Mesodermal cell (in vitro differentiated cells): ENCODE data around the gene DEPP1.

Experiments used
- H3K27ac ChIP-seq: 2 replicates; pipeline ENCODE4 v1.7.0; 2013; ENCODE audit warnings: mild to moderate bottlenecking, low read depth, low read length, moderate library complexity; ENCODE audit not compliant: severe bottlenecking
- H3K36me3 ChIP-seq: 2 replicates; pipeline ENCODE4 v1.7.1; 2013; ENCODE audit warnings: mild to moderate bottlenecking, low read length, moderate library complexity; ENCODE audit not compliant: control insufficient read depth, insufficient read depth
- H3K4me1 ChIP-seq: one replicate; pipeline ENCODE4 v1.7.1; 2013; ENCODE audit warnings: mild to moderate bottlenecking, low read length; ENCODE audit not compliant: insufficient read depth, control insufficient read depth, poor library complexity, severe bottlenecking
- H3K4me3 ChIP-seq: 2 replicates; pipeline ENCODE4 v1.7.0; 2013; ENCODE audit warnings: low read length, control low read depth, mild to moderate bottlenecking; ENCODE audit not compliant: insufficient read depth, poor library complexity, severe bottlenecking; ENCODE audit errors: extremely low read depth
- H3K9me3 ChIP-seq: 2 replicates; pipeline ENCODE4 v1.7.1; 2013; ENCODE audit warnings: mild to moderate bottlenecking, low read length, moderate library complexity; ENCODE audit not compliant: control insufficient read depth
- WGBS, 2 experiments: methylation state at CpG; one replicate each; pipeline ENCODE4 v1.1.5; 2013; ENCODE audit warnings: missing lambda C conversion rate in 2 of 2; ENCODE audit not compliant: insufficient coverage in 2 of 2; 5-methylcytosine and 5-hydroxymethylcytosine counted together

Gene DEPP1

DNA sequence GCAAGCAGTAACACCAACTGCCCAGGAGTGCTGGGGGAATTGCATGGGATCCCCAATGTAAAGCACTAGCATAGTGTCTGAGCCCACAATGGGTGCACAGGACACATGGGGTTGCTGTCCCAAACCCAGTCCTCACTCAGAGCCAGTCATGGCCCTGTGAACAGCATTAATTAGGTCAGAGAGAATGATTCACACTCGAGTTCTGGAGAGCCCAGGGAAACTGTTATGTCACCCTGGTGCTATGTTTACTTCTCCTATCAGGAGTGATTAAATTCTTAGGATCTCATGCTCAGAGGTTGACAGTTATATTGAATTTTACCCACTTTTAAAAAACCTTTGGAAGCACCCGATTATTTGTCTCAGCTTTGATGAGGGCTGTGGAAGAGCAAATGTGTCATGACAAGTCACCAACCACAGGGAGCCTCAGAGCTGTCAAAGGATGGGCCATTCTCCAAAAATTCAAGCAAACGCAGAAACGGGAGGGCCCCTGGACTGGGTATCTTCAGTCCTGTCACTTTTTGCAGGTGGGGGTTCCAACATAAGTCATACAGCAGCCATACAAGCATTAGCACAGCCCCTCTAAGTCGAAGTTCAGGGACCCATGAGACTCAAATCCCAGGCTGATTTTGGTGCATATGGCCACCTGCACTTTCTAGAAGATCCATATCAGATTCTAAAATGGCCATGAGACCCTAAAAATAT is 20.3 kb downstream of the DEPP1 start:
- Histone ChIP-seq H3K27ac (peak overlapping the region; percentile 93), H3K36me3 (peaks cover 2% of the 10 kb centered on the region), H3K9me3 (peaks cover 4% of the 10 kb centered on the region), H3K4me3 (peak overlapping the region; percentile 61), H3K4me1 (peaks cover 18% of the 10 kb centered on the region)
- WGBS, 2 experiments, result 59 to 74% methylated on average over 4 of the region's 5 CpGs

DNA sequence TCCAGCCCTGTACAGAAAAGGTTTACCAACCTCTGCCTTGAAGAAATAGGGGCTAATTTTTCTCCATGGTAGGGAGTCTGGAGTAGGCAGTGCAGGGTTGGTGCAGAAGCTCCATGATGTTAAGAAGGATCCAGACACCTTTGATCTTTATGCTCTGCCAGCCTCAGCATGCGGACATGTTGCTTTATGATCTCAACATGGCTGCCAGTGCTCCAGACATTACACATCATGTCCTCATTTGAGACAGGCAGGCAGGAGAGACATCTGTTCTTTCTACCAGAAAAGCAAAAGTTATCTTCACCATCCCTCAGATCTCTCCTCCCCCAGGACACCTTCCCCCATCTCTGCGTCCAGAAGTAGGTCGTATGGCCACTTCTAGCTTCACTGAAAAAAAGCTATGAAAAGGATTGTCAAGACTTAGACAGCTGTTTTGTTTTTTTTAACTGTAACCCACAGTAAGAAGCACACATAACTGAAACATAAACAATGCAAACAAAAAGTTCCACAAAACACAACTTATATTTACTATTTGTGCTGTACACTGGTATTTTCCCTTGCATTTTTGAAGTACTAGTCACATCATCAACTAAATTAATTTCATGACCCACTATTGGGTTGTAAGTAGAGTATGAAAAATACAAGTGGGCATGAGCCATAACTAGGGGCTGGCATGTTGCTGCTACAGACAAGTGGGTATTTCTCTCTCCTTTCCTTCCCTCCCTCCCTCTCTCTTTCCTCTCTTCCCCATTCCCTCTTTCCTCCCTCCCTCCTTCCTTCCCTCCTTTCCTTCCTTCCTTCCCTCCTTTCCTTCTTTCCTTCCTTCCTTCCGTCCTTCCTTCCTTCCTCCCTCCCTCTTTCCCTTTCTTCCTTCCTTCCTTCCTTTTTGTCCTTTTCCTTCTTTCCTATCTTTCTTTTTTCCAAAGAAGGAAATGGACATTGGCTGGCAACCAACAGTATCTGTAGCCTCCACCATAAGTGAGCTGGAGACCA is 21.6 kb downstream of the DEPP1 start:
- peaks cover 28% of the 10 kb centered on the region for H3K4me1 ChIP-seq
- no peak overlapping the region for H3K4me3 ChIP-seq
- peaks cover 4% of the 10 kb centered on the region for H3K9me3 ChIP-seq
- peaks cover 2% of the 10 kb centered on the region for H3K36me3 ChIP-seq
- H3K27ac ChIP-seq, result no peak overlapping the region
- WGBS, 2 experiments, result 88 to 96% methylated on average over 3 to 4 of the region's 4 CpGs

DNA sequence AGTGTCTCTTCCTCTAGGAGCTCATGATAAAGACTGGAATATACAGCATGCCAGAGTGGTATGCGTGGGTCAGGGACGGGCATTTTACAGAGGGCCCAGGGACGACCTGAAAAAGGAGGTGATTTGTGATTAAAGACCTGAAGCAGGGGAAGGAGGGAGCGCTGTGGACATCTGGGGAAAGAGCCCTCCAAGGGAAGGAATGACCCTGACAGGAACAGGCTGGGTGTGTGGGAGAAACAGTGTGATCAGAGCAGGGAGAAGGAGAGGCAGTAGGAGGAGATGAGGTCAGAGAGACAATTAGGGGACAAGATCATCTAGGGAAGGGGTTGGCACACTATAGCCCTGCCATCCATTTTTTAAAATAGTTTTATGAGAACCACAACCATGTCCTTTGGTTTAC is 22.4 kb downstream of the DEPP1 start:
- Histone ChIP-seq H3K36me3 (peaks cover 2% of the 10 kb centered on the region), H3K27ac (no peak overlapping the region), H3K9me3 (peaks cover 4% of the 10 kb centered on the region), H3K4me1 (peaks cover 33% of the 10 kb centered on the region), H3K4me3 (no peak overlapping the region)
- WGBS, 2 experiments, result 89 to 91% methylated on average over 4 of the region's 4 CpGs

DNA sequence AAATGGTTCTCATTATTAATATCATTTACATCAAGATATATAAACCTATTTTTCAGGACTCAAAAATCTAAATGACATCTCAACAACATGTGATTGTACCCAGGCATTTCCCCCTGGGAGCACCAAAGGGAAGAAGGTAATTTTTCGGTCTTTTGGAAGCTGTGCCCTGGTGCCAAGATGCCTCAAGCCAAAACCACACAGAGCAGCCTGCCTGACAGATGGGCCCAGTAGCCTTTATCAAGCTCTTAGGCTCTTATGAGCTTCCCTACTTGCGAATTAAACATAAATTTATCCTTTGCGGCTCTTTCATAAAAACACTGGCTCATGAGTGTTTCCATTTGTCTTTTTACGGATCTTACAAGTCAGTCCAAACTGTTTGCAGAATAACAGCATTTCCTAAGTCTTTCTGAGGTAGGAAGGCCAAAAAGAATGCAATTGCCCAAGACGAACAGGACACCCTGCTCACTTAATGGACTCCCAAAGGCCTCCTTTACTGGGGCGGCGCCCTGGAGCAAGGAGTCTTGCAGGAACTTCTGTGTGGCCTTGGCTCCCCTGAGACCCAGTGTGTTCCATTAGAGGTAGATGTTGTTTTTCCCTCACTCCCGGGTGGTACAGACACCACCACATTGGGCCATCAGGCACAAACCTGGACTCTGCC is 23.1 kb downstream of the DEPP1 start:
- Histone ChIP-seq H3K4me3 (no peak overlapping the region), H3K9me3 (peaks cover 4% of the 10 kb centered on the region), H3K36me3 (peaks cover 2% of the 10 kb centered on the region), H3K27ac (no peak overlapping the region), H3K4me1 (peaks cover 33% of the 10 kb centered on the region)
- WGBS, 2 experiments, result 96 to 97% methylated on average over 7 to 8 of the region's 8 CpGs

DNA sequence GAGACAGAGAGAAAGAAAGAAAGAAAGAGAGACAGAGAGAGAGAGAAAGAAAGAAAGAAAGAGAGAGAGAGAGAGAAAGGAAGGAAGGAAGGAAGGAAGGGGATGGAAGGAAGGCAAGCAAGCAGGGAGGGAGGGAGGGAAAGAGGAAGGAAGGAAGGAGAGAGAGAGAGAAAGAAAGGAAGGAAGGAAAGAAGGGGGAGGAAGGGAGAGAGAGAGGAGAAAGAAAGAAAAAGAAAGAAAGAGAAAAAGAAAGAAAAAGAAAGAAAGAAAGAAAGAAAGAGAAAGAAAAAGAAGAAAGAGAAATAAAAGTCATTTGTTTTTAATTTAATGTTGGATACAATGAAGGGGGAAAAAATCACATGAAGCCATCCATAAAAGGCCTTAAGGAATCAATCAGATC is 23.6 kb downstream of the DEPP1 start:
- H3K9me3 ChIP-seq, result peaks cover 4% of the 10 kb centered on the region
- no peak overlapping the region for H3K4me3 ChIP-seq
- no peak overlapping the region for H3K27ac ChIP-seq
- H3K4me1 ChIP-seq, result peaks cover 33% of the 10 kb centered on the region
- peaks cover 2% of the 10 kb centered on the region for H3K36me3 ChIP-seq

DNA sequence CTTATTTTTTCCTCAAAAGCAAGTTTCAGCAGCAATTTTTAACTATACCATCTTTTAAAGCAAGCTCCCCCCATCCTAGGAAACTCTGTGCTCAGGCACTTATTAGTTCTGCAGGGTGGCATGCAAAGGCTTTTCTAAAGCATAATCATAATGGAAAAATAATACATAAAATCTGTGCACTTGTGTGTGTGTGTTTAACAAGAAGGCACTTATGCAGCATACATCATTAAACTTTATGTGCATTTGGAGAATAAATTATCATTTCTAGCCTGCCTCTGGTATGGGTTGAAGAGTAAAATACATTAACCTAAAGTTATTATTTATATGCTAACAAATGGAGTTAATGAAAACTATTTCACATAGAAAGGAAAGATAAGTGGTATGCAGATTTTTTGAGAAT is 24.6 kb downstream of the DEPP1 start:
- no peak overlapping the region for H3K4me3 ChIP-seq

DNA sequence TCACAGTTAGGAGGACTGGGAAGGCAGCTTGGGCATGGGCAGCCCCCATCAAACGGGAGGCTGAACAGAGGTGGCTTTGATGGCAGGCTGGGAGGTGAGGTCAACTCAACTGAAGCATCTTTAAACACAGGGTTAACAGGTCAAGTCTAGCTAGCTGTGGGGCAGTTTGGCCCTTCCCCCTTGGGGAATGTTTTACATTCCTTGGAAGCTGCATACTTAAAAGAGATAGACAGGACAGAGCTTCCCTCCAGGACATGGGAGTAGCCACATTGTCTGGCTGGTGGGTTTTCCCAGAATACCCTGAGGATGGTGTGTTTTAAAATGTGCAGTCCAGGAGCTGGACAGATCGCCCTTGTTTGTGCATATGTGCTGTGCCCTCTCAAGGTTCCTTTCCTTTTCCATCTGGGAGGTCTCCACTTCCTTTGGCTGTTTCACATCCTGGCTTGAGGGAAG is 25.8 kb downstream of the DEPP1 start:
- Histone ChIP-seq H3K27ac (peak overlapping the region; percentile 54), H3K4me3 (no peak overlapping the region), H3K9me3 (peaks cover 4% of the 10 kb centered on the region), H3K4me1 (peaks cover 27% of the 10 kb centered on the region), H3K36me3 (peaks cover 2% of the 10 kb centered on the region)
- WGBS, 2 experiments, result 29 to 64% methylated on average over 2 of the region's 2 CpGs

More for the DNA sequence above, 24.6 kb downstream of the DEPP1 start:
- no peak overlapping the region for H3K27ac ChIP-seq
- H3K36me3 ChIP-seq, result peaks cover 2% of the 10 kb centered on the region
- peaks cover 4% of the 10 kb centered on the region for H3K9me3 ChIP-seq
- peaks cover 33% of the 10 kb centered on the region for H3K4me1 ChIP-seq

DNA sequence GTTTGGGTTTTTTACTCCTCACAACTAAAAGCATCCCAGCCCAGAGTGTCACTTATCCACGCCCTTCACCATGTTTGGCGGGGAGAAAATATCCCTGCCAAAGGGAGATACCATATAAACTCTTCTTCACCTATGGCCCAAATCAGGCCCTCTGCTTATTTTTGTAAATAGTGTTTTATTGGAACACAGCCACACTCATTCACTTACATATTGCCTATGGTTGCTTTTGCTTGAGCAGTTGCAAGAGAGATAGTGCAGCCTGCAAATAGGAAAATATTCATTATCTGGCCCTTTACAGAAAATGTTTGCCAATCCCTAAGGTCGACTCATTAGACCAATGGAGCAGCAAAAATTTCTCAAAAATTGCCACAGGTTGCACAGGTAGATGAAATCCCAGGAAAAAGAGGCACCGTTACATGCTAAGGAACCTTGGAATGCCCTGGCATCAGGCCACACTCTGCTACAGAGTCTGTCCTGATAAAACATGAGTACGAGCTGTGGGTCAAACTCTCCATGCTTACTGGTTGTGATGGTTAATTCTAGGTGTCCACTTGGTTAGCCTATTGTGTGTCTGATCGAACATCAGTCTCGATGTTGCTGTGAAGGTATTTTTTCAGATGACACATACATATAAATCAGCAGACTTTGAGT is 26.9 kb downstream of the DEPP1 start:
- Histone ChIP-seq H3K36me3 (peaks cover 2% of the 10 kb centered on the region), H3K4me3 (no peak overlapping the region), H3K27ac (peak overlapping the region; percentile 54), H3K4me1 (peaks cover 32% of the 10 kb centered on the region), H3K9me3 (peaks cover 2% of the 10 kb centered on the region)
- 91 to 93% methylated on average over 2 to 3 of the region's 7 CpGs for WGBS, 2 experiments

DNA sequence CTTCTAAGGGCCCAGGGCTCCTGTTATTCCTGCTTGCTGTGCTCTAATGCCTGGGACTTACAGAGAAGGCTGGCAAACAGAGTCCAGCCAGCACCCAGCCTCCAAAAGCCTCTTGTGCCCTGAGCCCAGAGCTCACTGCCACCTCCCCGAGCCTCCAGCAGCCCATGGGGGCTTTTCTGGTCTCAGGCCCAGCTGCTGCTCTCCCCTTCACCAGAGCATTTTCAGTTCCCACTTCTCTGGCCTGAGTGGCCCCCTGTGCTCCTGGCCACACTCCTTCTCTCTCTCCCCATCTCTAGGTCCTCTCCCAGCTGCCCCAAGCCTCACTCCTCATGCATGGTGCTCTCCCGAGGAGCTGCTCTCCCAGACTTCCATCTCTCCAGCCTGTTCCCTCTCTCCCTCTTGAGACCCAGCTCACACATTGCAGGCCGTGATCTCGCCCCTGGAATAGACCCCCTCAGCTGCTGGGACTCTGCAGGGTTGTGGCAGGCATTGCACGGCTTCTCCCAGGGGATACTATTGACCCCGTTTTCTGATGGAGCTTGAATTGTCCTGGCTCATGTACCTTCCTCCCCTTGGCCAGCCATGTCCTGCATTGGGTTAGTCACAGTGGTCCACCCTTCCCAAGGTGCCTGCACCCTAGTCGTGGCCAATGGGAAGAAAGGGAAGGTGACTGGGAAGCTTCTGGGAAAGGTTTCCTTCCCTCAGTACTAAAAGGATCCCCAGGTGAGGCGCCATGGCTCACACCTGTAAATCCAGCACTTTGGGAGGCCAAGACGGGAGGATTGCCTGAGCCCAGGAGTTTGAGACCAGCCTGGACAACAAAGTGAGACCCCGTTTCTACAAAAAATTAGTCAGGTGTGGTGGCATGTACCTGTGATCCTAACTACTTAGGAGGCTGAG is 28.0 kb downstream of the DEPP1 start:
- Histone ChIP-seq H3K36me3 (peaks cover 1% of the 10 kb centered on the region), H3K4me1 (peaks cover 35% of the 10 kb centered on the region), H3K9me3 (no peaks in the 10 kb centered on the region), H3K27ac (no peak overlapping the region), H3K4me3 (no peak overlapping the region)
- 93 to 96% methylated on average over 5 to 9 of the region's 10 CpGs for WGBS, 2 experiments
